Measurements from ENCODE around the gene RPS19BP1.

DNA sequence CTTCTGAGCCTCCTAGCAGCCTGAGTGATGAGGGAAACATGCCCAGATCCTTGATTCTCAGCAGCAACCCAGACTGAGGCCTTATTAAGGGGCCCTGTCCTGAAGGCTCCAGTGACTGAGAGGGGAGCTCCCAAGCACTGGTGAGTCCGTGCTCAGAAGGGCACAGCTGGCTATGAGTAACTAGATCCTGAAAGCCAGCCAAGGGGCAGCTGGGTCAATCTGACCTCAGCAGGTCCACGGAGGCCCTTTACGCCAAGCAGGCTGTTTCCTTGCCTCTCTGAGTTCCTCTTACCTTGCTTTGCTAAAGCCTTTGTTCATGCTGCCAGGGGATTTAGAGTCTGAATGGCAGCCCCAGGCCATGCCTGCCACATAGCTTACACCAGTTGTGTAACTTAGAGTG, 49.8 kb downstream of the RPS19BP1 start:
- TF ChIP-seq CTCF (IDR thresholded peaks at IDR 0.05) (no peak), POLR2A (IDR thresholded peaks at IDR 0.05) (no peak)

Data from heart left ventricle (tissue), 13 donors.